HG02642 (cell line): Measurements from ENCODE around the gene UBR2.
"Not testable (repeated sequence)": the region's sequence is repeated elsewhere in the genome, so short reads cannot be mapped to it uniquely, and the experiment has no call there.

Experiments
- ATAC-seq: cut with Tn5 transposase; IDR thresholded peaks from one replicate; pipeline ENCODE4 v1.9.1; 2021; ENCODE audit warnings: mild to moderate bottlenecking; ENCODE audit not compliant: unreplicated experiment, poor library complexity

UBR2 gene

GRCh38 chr6:42689371-42689770 is 125.5 kb downstream of the UBR2 start:
- ATAC-seq, result no peak

DNA sequence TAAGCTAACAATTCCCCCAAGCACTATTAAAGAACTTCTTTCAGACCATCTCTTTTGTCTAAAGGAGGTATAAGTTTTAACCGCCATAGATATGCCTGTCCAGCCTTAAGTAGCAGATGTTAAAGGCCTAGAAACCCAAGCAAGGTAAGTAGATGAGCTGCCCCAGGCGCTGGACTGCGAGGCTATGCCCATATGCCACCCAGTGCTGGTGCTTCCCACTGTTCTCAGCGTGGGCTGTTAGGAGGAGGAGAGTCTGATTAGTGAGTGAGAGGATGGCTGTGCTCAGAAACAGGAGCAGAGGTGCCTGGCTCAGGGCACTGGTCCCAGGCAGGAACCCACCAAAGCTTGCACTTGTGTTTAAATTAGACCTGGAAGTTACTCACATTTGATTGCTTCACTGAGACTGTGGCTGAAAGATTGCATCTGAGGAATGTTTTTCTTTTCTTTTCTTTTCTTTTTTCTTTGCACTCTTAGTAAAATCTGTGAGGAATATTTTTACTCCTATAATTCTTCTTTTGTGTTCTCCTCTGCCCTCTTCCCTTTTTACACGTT is 126.4 kb downstream of the UBR2 start:
- ATAC-seq, result no peak

GRCh38 chr6:42690872-42691271 is 127.0 kb downstream of the UBR2 start:
- ATAC-seq, result no peak

- ATAC-seq, result no peak
Observed at GRCh38 chr6:42692137-42692911, 128.5 kb downstream of the UBR2 start.

GRCh38 chr6:42693725-42694323 is 130.0 kb downstream of the UBR2 start:
- no peak for ATAC-seq

DNA sequence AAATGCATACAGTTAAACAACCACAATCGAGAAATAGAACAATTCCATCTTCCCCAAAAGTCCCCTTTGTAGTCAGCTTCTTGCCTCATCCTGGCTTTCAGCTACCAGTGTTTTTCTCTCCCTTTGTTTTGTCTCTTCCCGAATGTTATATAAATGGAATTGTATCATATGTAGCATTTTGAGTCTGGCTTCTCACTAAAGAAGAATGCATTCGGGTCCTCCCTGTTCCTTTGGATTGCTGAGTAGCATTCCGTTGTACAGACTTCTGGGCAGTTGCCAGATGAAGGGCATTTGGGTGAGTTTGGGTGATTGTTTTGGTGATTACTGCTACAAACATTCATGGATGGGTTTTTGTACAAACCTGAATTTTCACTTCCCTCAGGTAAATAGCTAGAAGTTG is 130.8 kb downstream of the UBR2 start:
- ATAC-seq, result no peak

GRCh38 chr6:42696526-42697267 is 132.9 kb downstream of the UBR2 start:
- ATAC-seq, result no peak

DNA sequence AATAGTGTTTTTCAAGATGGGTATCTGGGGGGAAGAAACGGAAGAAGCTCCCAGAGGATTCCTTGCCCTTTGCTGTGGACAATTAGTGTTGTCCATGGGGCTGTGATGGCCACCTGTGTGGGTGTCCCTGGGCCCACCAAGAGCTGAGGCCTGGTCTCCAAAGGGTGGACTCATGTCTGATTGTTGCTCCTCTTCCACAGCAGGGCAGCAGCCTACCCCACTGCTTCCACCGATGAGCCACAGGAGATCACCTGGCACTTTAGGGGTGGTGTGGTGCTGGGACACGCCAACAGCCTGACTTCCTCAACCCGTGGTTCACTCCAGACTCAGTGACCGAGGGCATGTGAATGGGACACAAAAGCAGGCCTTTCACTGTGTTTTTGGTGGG is 133.4 kb downstream of the UBR2 start:
- ATAC-seq, result no peak

DNA sequence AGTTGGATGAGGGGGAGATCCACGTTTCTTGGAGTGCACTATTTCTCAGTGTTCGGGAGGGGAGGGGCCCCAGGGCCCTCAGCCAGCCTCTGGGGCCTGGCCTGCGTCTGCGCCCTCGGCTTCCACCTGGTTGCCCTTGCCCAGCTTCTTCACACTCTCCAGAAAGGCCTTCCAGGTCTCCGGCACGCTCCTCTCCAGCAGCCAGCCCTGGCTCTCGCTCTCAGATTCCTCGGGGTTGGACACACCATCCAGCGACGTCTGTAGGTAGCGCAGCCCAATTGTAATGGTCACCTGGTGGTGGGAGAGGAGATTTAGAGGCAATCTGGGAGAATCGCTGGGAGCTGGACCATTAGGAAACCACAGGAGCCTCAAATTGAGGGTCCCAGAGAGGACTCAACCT is 134.4 kb downstream of the UBR2 start:
- no peak for ATAC-seq

GRCh38 chr6:42702200-42702599 is 138.4 kb downstream of the UBR2 start:
- ATAC-seq, result no peak

GRCh38 chr6:42702786-42703185 is 139.0 kb downstream of the UBR2 start:
- ATAC-seq, result not testable (repeated sequence)

GRCh38 chr6:42704251-42704936 is 140.6 kb downstream of the UBR2 start:
- ATAC-seq, result no peak

GRCh38 chr6:42704937-42705374 is 141.1 kb downstream of the UBR2 start:
- no peak for ATAC-seq

GRCh38 chr6:42707595-42707994 is 143.8 kb downstream of the UBR2 start:
- no peak for ATAC-seq

DNA sequence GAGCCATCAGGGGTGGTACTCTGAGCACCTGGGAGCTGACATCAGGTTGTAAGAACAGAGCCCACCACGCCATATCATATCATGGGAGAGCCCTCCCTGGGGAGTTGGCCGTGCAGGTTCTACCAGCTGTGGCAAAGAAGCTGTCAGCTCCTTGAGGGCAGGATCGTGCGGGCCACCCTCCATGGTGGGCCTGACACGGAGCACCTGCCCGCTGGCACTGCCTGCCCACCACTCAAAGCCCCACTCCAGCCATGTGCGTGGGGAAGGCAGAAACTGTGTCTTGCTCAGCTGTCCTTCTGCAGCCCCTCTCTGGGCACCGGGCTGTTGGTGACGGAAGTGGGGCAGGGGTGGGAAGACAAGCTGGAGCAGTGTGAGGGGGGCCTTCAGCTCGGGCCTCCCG is 144.3 kb downstream of the UBR2 start:
- ATAC-seq, result no peak

- no peak for ATAC-seq
Observed at GRCh38 chr6:42709871-42710270, 146.0 kb downstream of the UBR2 start.

DNA sequence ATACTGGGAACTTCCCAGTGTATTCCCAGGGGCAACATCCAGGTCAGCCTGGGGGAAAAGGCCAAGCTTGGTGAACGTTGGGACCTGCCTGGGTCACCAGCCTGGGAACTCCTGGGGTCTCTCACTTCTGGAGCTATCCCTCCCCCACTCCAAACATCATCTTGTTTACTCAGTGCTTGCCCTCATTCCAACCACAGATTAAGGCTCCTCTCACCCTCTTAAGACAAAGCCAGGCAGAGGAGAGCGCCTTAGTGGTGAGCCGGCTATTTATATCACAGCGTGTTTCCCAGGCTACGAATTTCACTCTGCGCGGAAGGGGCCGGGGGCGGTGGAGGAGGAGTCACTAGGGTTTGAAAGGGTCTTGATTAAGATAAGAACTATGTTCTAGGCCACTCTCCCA is 146.5 kb downstream of the UBR2 start:
- ATAC-seq, result no peak

GRCh38 chr6:42711930-42712329 is 148.1 kb downstream of the UBR2 start:
- ATAC-seq, result no peak

DNA sequence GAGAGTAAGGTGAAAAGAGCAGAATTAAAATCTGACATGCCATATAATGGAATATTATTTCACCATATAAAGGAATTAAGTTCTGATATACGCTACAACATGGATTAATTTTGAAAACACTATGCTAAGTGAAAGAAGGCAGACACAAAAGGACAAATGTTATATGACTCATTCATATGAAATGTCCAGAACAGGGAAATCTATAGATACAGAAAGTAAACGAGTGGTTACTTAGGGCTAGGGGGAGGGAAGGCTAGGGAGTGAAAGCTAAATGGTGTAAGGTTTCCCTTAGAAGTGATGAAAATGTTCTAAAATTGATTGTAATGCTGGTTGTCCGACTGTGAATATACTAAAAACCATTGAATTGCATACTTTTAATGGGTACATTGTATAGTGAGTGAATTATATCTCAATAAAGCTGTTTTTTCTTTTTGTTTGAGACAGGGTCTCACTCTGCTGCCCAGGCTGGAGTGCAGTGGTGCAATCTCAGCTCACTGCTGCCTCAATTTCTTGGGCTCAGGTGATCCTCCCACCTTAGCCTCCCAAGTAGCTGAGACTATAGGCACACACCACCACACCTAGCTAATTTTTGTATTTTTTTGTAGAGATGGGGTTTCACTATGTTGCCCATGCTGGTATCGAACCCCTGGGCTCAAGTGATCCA is 150.4 kb downstream of the UBR2 start:
- no peak for ATAC-seq

- ATAC-seq, result no peak
Observed at GRCh38 chr6:42715871-42716270, 152.0 kb downstream of the UBR2 start.
